Peyer's patch (tissue), 4 donors: Measurements from ENCODE around the gene PANX1.

Experiments used
- POLR2A ChIP-seq, 2 donors: fragments of 450-650 bp; IDR thresholded peaks; one replicate each; pipeline ENCODE4 v1.5.1; 2017; ENCODE audit warnings: antibody characterized with exemption in 2 of 2, mild to moderate bottlenecking in 2 of 2, moderate library complexity in 2 of 2
- TF ChIP-seq, protein P1 (sequence below), 6 experiments: fragments of 450-650 bp in 4 of 6; fragments of 200-600 bp in 2 of 6; sonication (generic) in 1 of 6; IDR thresholded peaks; one replicate each; pipeline ENCODE4 v1.5.1; 2017 to 2019; ENCODE audit warnings: antibody characterized with exemption in 6 of 6, mild to moderate bottlenecking in 3 of 6, moderate library complexity in 1 of 6

DNA sequence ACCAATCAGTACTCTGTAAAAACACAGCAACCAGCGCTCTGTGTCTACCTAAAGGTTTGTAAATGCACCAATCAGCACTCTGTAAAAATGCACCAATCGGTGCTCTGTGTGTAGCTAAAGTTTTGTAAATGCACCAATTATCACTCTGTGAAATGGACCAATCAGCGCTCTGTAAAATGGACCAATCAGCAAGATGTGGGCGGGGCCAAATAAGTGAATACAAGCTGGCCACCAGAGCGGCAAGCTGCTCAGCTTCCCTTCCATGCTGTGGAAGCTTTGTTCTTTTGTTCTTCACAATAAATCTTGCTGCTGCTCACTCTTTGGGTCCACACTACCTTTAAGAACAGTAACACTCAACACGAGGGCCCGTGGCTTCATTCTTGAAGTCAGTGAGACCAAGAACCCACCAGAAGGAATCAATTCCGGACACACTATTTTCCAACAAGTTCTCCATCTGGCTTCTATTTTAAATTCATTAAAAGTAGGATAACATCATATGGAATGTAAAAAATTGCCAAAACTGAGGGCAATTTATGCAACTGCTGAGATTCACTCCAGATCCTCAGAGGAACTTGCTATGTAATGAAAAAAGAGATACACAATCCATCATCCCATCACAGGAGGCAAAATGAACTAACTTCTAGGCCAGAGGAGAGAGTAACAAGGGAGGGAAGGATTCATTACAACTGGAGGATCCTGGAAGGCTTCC, 3.1 kb upstream of the PANX1 start:
- TF ChIP-seq, protein P1, sequence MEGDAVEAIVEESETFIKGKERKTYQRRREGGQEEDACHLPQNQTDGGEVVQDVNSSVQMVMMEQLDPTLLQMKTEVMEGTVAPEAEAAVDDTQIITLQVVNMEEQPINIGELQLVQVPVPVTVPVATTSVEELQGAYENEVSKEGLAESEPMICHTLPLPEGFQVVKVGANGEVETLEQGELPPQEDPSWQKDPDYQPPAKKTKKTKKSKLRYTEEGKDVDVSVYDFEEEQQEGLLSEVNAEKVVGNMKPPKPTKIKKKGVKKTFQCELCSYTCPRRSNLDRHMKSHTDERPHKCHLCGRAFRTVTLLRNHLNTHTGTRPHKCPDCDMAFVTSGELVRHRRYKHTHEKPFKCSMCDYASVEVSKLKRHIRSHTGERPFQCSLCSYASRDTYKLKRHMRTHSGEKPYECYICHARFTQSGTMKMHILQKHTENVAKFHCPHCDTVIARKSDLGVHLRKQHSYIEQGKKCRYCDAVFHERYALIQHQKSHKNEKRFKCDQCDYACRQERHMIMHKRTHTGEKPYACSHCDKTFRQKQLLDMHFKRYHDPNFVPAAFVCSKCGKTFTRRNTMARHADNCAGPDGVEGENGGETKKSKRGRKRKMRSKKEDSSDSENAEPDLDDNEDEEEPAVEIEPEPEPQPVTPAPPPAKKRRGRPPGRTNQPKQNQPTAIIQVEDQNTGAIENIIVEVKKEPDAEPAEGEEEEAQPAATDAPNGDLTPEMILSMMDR (IDR thresholded peaks at IDR 0.05), result no peak
- TF ChIP-seq POLR2A (IDR thresholded peaks at IDR 0.05), result no peak
